GM12878 (cell line): Measurements from ENCODE around the gene SORL1. TPM values are rescaled to one million over a fixed set of nuclear protein-coding genes. Genes with fewer than 3 reads are reported as not detected.
A peak's percentile ranks its signal among the peaks of the same experiment; 100 is the strongest.

Source experiments
- ATAC-seq: fragments of 200-7000 bp; cut with Tn5 transposase; 3 replicates; pipeline ENCODE4 v1.9.1; 2020; ENCODE audit warnings: mild to moderate bottlenecking, moderate library complexity
- BruUV-seq: library from RNA; stranded (reverse); fragments of 400-500 nt; replicated peaks from 2 replicates; lab custom pipeline; 2021; lab: Mats Ljungman, UMichigan
- CTCF ChIA-PET: fragments of 300-600 bp; sonication (Branson Sonifier 250); formaldehyde crosslinking; extraction: SDS; loops from one replicate; lab custom pipeline; 2021; ENCODE audit warnings: inconsistent platforms; lab: Yijun Ruan, JAX
- POLR2A ChIA-PET: fragments of 350-600 bp; formaldehyde crosslinking; extraction: SDS; loops from one replicate; lab custom pipeline; 2021; ENCODE audit warnings: inconsistent platforms; lab: Charles Lee
- RAD21 ChIA-PET: fragments of 300-600 bp; sonication (Branson Sonifier 250); formaldehyde crosslinking; loops from one replicate; lab custom pipeline; 2023; ENCODE audit warnings: antibody characterized with exemption; ENCODE audit not compliant: unreplicated experiment; lab: Charles Lee
- SMC1A ChIA-PET: fragments of 300-600 bp; sonication (Branson Sonifier 250); formaldehyde crosslinking; loops from one replicate; lab custom pipeline; 2023; ENCODE audit not compliant: unreplicated experiment, uncharacterized antibody; lab: Charles Lee
- DNase-seq: peaks from one replicate; pipeline ENCODE4 v3.0.0-alpha.2; 2011; ENCODE audit warnings: low read depth, low spot score
- FAIRE-seq: peaks from 3 replicates; lab custom pipeline; 2011; peaks lifted over from hg19 to GRCh38; lab: Jason Lieb, UNC
- H2AFZ ChIP-seq: 2 replicates; pipeline ENCODE4 v1.6.0; 2011; ENCODE audit warnings: low read depth, low read length, control low read depth; ENCODE audit not compliant: control insufficient read depth
- H3K27ac ChIP-seq: 2 replicates; pipeline ENCODE4 v1.5.1; 2011; ENCODE audit warnings: control low read depth; ENCODE audit not compliant: control insufficient read depth, insufficient read depth
- H3K27me3 ChIP-seq, 2 experiments: replicated peaks in 1 of 2; 2 replicates each; pipeline versions ENCODE4 v1.6.0 to v1.6.1; 2011; ENCODE audit warnings: low read length in 1 of 2; ENCODE audit not compliant: control insufficient read depth in 2 of 2, insufficient read depth in 2 of 2
- H3K36me3 ChIP-seq, 2 experiments: 2 replicates each; pipeline ENCODE4 v1.5.1; 2011; ENCODE audit warnings: low read length in 1 of 2; ENCODE audit not compliant: control insufficient read depth in 2 of 2, insufficient read depth in 2 of 2
- H3K4me1 ChIP-seq: 2 replicates; pipeline ENCODE4 v1.6.1; 2011; ENCODE audit warnings: mild to moderate bottlenecking, low read length, moderate library complexity, mixed read lengths; ENCODE audit not compliant: control insufficient read depth, insufficient read depth
- H3K4me2 ChIP-seq: 2 replicates; pipeline ENCODE4 v1.6.0; 2011; ENCODE audit warnings: control low read depth; ENCODE audit not compliant: control insufficient read depth, insufficient read depth
- H3K4me3 ChIP-seq: fragments of 200-600 bp; sonication (generic); 2 replicates; pipeline ENCODE4 v1.5.1; 2016
- H3K79me2 ChIP-seq: 2 replicates; pipeline ENCODE4 v1.6.0; 2011; ENCODE audit warnings: low read length; ENCODE audit not compliant: control insufficient read depth, insufficient read depth
- H3K9ac ChIP-seq: 2 replicates; pipeline ENCODE4 v1.8.0; 2011; ENCODE audit warnings: low read length, control low read depth, mixed read lengths; ENCODE audit not compliant: control insufficient read depth, insufficient read depth
- H3K9me3 ChIP-seq: replicated peaks from 3 replicates; pipeline ENCODE4 v1.5.1; 2011; ENCODE audit warnings: mild to moderate bottlenecking, low read length; ENCODE audit not compliant: control insufficient read depth, insufficient read depth
- H4K20me1 ChIP-seq: 2 replicates; pipeline ENCODE4 v1.6.0; 2011; ENCODE audit not compliant: control insufficient read depth, insufficient read depth
- BCL3 ChIP-seq: IDR thresholded peaks from 2 replicates; pipeline ENCODE4 v1.6.1; 2011; ENCODE audit warnings: borderline replicate concordance, low read depth, mild to moderate bottlenecking, moderate library complexity, low read length; ENCODE audit not compliant: insufficient read depth, poor library complexity, severe bottlenecking
- CHD4 ChIP-seq: fragments of 200-600 bp; sonication (generic); IDR thresholded peaks from 2 replicates; pipeline ENCODE4 v1.6.1; 2016; ENCODE audit warnings: mild to moderate bottlenecking
- GATAD2B ChIP-seq: fragments of 450-650 bp; conservative IDR thresholded peaks from 2 replicates; pipeline ENCODE4 v1.6.1; 2017; ENCODE audit warnings: low read depth, mild to moderate bottlenecking, moderate library complexity
- HCFC1 ChIP-seq: fragments of 150-350 bp; IDR thresholded peaks from 2 replicates; pipeline ENCODE4 v1.6.1; 2014; ENCODE audit warnings: low read length
- JUNB ChIP-seq: IDR thresholded peaks from 2 replicates; pipeline ENCODE4 v1.6.1; 2016; ENCODE audit warnings: antibody characterized with exemption, mild to moderate bottlenecking
- MTA3 ChIP-seq: IDR thresholded peaks from 2 replicates; pipeline ENCODE4 v1.6.1; 2012; ENCODE audit warnings: low read length, inconsistent platforms, borderline replicate concordance
- PML ChIP-seq: IDR thresholded peaks from 2 replicates; pipeline ENCODE4 v1.6.1; 2012; ENCODE audit warnings: low read length, inconsistent platforms
- POLR2A ChIP-seq: IDR thresholded peaks from 2 replicates; pipeline ENCODE4 v1.6.1; 2011; ENCODE audit warnings: low read depth, mild to moderate bottlenecking, low read length
- PRDM15 ChIP-seq: fragments of 450-650 bp; formaldehyde crosslinking; IDR thresholded peaks from 2 replicates; pipeline ENCODE4 v1.4.0; 2020; ENCODE audit warnings: mild to moderate bottlenecking, moderate library complexity
- SMAD5 ChIP-seq: IDR thresholded peaks from 2 replicates; pipeline ENCODE4 v1.6.1; 2016; ENCODE audit warnings: antibody characterized with exemption, low read depth
- WGBS: methylation state at CpG from one replicate; pipeline ENCODE4 v1.1.6; 2016; ENCODE audit warnings: low lambda C conversion rate; ENCODE audit not compliant: insufficient replicate concordance, insufficient coverage; ENCODE audit errors: missing lambda C conversion rate; 5-methylcytosine and 5-hydroxymethylcytosine counted together
- in situ Hi-C: fragments of 300-500 bp; cut with MboI; formaldehyde crosslinking; loops from 9 replicates; pipeline ENCODE4 v1.14.3; 2018; ENCODE audit warnings: mixed read lengths
- intact Hi-C: fragments of 100-400 bp; cut with micrococcal nuclease; formaldehyde crosslinking; loops from one replicate; pipeline ENCODE4 v1.14.2; 2022; ENCODE audit not compliant: unreplicated experiment
- polyA plus RNA-seq, 11 experiments: library from polyadenylated mRNA; depleted of rRNA in 4 of 11; unstranded in 6 of 11; stranded (reverse) in 5 of 11; fragments of >200 nt; fragmentation: Nextera tagmentation in 4 of 11; fragmentation: Illumina TruSeq in 1 of 11; extraction: Ambion mirVana in 4 of 11; extraction: Trizol in 1 of 11; gene quantifications; 1 replicate in 1 of 11; 2 replicates in 10 of 11; pipeline versions ENCODE4 v1.2.1 to v1.2.3, GENCODE V29; 2011 to 2016; ENCODE audit warnings: inconsistent platforms in 2 of 11, missing spikeins in 2 of 11, low read depth in 1 of 11
- total RNA-seq, 4 experiments: library from RNA; depleted of rRNA in 3 of 4; stranded (reverse); fragments of >200 nt in 3 of 4; fragmentation: Illumina TruSeq in 1 of 4; extraction: Trizol in 1 of 4; gene quantifications; 2 replicates each; pipeline versions ENCODE4 v1.2.1 to v1.2.3, GENCODE V29; 2013 to 2021
- TF ChIP-seq, protein P1 (sequence below): fragments of 450-650 bp; IDR thresholded peaks from 2 replicates; pipeline ENCODE4 v1.6.1; 2017; ENCODE audit warnings: mild to moderate bottlenecking, moderate library complexity

Gene SORL1
- total and polyA plus RNA-seq, 10 of the 15 experiments (the other 5 are each of a cell fraction or from before 2014, with no cell fraction given), result 20.2 to 107 (median 59.9) TPM

DNA sequence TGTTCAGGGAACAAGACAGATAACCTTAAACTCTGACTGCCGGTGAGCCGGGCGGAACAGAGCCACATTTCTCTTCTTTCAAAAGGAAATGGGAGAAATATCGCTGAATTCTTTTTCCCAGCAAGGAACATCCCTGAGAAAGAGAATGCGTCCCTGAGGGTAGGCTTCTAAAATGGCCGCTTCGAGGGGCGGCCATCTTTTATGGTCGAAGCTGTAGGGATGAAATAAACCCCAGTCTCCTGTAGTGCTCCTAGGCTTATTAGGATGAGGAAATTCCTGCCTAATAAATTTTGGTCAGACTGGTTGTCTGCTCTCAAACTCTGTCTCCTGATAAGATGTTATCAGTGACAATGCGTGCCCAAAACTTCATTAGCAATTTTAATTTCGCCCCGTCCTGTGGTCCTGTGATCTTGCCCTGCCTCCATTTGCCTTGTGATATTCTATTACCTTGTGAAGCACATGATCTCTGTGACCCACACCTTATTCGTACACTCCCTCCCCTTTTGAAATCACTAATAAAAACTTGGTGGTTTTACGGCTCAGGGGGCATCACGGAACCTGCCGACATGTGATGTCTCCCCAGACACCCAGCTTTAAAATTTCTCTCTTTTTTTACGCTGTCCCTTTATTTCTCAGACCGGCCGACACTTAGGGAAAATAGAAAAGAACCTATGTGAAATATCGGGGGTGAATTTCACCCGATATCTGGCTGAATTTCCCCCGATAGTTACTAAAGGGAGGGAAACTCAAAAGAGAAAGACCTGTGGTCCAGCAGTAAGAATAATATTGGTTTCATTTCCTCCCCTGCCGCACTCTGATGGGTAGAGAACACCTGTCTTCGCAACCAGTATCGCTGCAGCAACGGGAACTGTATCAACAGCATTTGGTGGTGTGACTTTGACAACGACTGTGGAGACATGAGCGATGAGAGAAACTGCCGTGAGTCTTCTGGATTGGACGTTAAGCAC is 117.5 kb downstream of the SORL1 start (continued):
- TF ChIP-seq MTA3, result peak; percentile 52; the same call in 1 of the 2 replicates
- TF ChIP-seq, protein P1, sequence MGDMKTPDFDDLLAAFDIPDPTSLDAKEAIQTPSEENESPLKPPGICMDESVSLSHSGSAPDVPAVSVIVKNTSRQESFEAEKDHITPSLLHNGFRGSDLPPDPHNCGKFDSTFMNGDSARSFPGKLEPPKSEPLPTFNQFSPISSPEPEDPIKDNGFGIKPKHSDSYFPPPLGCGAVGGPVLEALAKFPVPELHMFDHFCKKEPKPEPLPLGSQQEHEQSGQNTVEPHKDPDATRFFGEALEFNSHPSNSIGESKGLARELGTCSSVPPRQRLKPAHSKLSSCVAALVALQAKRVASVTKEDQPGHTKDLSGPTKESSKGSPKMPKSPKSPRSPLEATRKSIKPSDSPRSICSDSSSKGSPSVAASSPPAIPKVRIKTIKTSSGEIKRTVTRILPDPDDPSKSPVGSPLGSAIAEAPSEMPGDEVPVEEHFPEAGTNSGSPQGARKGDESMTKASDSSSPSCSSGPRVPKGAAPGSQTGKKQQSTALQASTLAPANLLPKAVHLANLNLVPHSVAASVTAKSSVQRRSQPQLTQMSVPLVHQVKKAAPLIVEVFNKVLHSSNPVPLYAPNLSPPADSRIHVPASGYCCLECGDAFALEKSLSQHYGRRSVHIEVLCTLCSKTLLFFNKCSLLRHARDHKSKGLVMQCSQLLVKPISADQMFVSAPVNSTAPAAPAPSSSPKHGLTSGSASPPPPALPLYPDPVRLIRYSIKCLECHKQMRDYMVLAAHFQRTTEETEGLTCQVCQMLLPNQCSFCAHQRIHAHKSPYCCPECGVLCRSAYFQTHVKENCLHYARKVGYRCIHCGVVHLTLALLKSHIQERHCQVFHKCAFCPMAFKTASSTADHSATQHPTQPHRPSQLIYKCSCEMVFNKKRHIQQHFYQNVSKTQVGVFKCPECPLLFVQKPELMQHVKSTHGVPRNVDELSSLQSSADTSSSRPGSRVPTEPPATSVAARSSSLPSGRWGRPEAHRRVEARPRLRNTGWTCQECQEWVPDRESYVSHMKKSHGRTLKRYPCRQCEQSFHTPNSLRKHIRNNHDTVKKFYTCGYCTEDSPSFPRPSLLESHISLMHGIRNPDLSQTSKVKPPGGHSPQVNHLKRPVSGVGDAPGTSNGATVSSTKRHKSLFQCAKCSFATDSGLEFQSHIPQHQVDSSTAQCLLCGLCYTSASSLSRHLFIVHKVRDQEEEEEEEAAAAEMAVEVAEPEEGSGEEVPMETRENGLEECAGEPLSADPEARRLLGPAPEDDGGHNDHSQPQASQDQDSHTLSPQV, result 0 out of 2 replicates have a peak, but pooled peaks have one; percentile 61
- TF ChIP-seq POLR2A, result peak; percentile 35; the same call in 1 of the 2 replicates
- TF ChIP-seq JUNB, result peak; percentile 73
- TF ChIP-seq GATAD2B, result peak; percentile 71

DNA sequence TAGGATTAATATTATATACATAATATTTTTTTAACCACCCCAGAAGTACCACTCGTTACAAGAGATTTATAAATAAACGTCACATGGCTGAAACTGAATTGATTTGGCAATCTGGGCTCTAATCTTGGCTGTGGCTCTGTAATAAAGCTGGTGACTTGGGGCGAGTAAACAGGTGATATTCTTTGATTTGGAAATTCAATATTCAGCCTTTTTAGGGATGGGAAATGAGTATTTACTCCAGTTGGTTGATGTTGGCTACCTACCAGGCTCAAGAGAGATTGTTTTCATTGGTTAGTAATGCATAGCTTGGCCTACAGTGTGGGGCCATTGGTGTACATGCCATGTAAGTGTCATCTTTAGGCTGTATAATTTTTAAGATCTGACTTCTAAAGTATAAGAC is 118.3 kb downstream of the SORL1 start:
- no peak for ATAC-seq
- Histone ChIP-seq H3K27me3 (no peaks in the 10 kb centered on the region), H4K20me1 (no peaks in the 10 kb centered on the region), H2AFZ (no peak overlapping the region), H3K4me1 (peaks cover 54% of the 10 kb centered on the region), H3K9me3 (no peaks in the 10 kb centered on the region; the same call in 2 of the 3 replicates), H3K4me3 (no peak overlapping the region), H3K36me3 (peaks cover 24 to 45% of the 10 kb centered on the region in 2 experiments), H3K4me2 (peak overlapping the region; percentile 44), H3K9ac (peak overlapping the region; percentile 40; the same call in 1 of the 2 replicates), H3K27ac (peak overlapping the region; percentile 83), H3K79me2 (peaks cover 6% of the 10 kb centered on the region)
- POLR2A ChIA-PET, result interaction anchor here (0.9 kb wide), 1 partner anchor 103 kb away, joined by 4 read pairs; no protein-coding TSS in a partner anchor
- FAIRE-seq, result no peak
- no peak for DNase-seq
- SMC1A ChIA-PET, result interaction anchor here (0.8 to 2.8 kb wide), 10 partner anchors 13 to 230 kb away, joined by 3 to 11 read pairs (median 4); no protein-coding TSS in a partner anchor
- RAD21 ChIA-PET, result interaction anchor here (0.7 to 2.2 kb wide), 8 partner anchors 19 to 234 kb away, joined by 3 to 9 read pairs (median 4); no protein-coding TSS in a partner anchor
- in situ Hi-C loops (no loop called here), intact Hi-C loops (loop anchor here (1.0 kb wide), 2 partner anchors 13 to 20 kb away; no protein-coding TSS in a partner anchor)
- 25% methylated on average over 3 of the region's 3 CpGs for WGBS
- no TSS peak for BruUV-seq
- CTCF ChIA-PET, result interaction anchor here (1.6 to 3.1 kb wide), 3 partner anchors 21 to 250 kb away, joined by 3 to 17 read pairs (median 7); no protein-coding TSS in a partner anchor
- TF ChIP-seq PRDM15 (CRISPR knock-in tag), result no peak
- TF ChIP-seq BCL3, result no peak
- TF ChIP-seq PML, result no peak
- TF ChIP-seq SMAD5, result no peak
- no peak for TF ChIP-seq HCFC1
- no peak for TF ChIP-seq CHD4
